GM21526 (cell line): ENCODE results near the gene DPP7.

Source experiments
- ATAC-seq: cut with Tn5 transposase; IDR thresholded peaks from one replicate; pipeline ENCODE4 v1.9.1; 2021; ENCODE audit warnings: moderate library complexity; ENCODE audit not compliant: unreplicated experiment, low FRiP score

DPP7 gene

DNA sequence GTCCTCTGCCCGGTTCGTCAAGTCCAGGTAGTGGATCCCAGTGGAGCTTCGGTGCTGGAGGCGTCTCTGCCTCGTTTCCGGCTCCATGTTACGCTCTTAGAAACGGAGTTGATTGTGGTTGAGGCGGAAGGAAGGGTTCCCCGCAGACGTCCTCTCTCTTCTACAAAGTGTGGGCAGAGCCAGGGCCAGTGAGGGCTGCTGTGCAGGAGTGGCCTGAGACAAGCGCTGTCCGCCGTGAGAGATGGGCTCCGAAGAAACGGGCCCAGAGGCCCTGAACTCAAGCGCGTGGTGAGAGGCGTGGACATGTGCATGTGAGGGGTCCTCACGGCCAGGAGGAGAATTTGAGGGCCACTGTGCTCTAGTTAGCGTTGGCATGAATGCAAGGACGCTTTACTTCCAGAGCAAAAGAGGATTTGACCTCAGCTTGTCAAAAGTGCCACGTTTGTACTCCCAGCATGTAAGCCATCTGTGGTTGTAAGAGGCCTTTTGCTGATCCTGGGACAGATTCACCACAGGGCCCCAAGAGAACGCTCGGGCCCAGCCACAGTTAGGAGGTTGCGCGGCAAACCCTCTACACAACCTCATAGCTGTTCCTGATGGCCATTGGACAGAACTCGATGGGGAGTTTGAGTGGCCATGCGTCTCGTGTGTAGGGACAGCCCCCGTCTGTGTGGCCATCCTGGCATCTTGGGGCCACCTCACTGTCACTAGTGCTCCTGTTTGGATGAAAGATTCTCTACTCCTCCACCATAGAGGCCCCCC is 17.6 kb downstream of the DPP7 start:
- ATAC-seq: no peak

DNA sequence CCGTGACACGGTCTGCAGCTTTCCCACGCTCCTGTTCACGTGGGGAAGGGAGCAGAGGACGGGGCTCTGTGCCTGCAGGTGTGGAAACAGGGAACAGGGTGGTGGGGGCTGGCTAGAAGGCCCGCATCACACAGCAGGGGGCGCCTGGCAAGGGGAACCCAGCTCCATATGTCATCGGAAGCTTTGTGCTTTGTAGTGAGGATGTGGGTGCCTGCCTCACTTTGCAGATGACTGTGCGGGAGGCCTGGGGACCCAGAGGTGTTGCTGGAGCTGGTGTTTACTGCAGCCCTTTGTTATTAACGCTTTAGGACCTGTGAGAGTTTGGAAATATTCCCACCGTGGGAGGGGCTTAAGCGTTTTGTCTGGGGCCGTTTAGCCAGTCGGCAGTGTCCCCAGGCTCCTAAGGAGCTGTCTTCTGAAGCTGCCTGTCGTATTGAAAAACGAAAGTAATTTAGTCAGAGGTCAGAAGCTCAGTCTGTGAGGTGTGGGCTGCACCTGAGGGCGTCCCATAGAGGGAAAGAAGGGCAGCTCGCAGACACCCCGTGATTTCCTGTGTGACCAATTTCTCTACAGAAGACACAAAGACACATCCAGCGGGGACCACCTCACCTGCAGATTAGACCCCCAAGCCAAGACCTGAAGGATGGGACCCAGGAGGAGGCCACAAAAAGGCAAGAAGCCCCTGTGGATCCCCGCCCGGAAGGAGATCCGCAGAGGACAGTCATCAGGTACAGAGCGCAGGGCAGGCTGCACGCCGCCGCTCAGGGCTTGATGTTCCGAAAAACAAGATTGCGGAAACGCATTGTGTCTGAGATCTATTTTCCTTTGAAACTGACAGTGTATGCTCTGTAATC is 18.6 kb downstream of the DPP7 start:
- ATAC-seq: peak; percentile 59

DNA sequence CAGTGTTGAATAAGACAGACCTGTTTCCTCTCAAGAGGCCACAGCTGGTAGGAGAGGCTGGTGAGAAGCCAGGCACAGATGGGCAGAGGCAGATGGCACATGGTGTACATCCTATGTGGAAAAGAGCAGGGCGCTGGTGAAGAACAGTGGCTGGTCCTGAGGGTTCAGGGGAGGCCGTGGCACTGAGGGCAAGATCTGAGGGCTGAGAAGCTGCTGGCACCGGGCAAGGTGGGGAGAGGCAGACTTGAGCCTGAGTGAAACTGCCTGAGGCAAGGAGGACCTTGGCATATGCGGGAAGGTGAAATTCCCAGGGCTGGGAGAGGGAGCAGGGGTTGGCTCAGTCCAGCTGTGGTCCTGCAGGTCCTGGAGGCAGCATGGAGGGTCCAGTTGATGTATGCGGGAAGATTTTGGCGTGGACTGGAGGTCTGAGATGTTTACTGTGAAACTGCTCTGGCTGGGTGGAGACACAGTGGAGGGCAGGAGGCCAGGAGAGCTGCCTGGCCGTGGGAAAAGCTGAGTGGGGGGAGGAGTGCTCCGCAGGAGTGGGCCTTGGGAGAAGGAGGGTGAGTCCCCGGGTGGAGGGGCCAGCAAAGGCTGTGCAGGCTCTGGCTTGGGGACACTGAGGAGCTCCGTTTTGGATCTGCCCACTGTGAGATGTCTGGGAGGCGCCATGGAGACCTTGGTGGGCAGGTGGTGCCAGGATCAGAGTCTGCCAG is 25.1 kb downstream of the DPP7 start:
- ATAC-seq: no peak

DNA sequence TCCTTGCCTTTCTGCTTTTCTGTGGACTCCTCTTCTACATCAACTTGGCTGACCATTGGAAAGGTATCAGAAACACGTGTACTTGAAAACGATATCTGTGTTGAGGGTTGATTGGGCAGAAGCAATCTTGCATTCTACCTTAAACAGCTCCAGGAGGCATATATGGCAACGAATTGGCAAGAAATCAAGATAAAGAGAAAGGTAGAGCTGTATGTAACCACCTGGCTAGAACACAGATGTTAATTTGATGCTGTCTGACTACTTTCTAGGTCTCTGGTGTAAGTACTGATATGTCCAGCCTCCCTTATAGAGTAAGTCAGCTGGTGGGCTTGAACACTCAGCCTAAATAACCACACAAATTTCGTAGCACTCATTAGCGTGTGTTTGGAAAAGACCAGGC is 26.4 kb downstream of the DPP7 start:
- no peak for ATAC-seq

DNA sequence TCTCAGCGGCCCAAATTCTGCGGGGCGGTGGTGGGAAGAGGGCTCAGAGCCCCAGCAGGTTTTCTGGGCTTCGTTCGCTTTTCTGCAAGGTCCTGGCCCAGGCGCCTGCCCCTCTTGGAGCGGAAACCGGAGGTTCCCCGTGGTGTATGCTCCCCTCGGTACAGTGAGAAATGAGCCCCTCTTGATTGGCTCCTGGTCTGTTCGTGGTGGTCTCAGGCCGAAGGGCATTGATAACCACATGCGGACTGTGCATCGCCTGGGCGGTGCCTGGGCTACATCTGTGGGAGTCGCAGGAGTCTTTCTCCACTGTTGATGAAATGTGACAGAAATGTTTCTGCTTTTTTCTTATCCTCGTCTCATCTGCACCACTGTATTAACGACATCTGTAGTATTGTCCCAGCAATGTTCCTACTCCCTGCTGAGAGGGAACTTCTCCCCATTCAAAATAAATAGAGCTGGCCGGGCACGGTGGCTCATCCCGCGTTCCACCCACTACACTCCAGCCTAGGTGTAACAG is 27.1 kb downstream of the DPP7 start:
- ATAC-seq: no peak

DNA sequence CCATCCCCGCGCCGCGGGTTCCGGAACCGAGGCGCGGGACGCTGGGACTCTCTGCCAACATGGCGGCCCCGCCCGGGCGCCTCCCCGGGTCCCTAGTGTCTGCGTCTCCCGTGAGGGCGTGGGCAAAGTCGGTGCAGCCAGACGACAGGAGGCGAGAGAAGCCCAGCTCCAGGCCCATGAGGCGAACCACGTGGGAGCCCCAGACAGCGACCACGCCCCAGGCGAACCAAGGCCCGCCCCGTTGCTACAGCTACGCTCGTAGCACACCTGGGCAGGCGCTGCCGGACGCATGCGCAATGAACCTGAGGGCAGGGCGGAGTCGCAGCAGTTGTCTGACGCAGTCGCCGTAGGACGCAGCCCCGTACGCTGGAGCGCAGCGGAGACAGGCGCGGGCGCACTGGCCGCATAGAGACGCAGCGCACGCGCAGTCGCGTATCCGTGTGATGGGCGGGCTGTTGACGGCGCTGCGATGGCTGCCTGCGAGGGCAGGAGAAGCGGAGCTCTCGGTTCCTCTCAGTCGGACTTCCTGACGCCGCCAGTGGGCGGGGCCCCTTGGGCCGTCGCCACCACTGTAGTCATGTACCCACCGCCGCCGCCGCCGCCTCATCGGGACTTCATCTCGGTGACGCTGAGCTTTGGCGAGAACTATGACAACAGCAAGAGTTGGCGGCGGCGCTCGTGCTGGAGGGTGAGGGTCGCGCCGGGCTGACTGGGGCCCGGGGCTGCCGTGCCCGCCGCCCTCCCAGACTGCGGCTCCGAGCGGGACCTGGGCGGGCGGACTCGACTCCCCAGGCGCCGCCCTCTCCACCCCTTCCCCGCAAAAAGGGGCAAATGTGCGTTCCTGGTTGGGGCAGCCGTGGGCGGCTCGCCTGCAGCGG is 27.8 kb downstream of the DPP7 start, which contains the start of gene MAN1B1:
Gene MAN1B1, plus strand, starts transcription at position 455 of the 878 bp plus-strand sequence. Its CDS starts 15 bp downstream, at position 470.
- peak; percentile 74 for ATAC-seq

DNA sequence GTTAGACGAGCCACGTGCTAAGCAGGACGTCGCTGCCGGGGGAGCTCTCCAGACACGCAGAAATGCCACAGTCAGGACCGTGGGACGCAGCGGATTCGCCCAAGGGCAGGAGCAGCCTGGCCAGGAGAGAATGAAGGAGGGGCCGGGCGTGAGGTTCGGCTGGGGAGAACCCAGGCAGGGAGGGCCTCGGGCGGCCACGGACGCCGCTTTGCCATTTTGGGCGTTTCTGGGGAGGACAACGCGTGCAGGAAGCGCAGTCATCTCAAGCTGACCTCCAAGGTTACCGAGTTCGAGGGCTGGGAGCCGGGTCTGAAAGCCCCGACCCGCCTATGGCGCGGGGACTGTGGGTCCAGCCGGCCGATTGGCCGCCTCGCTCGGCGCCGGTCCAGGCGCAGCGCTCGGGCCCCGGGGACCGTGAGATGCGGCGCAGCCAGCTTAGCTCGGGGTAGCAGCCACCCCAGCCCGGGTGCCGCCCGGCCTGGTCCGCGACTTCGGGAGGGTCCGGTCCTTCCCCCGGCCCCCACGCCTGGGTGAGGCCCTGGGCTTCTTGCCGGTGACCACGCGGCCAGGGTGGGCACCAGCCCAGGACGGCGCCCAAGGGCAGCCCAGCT is 28.5 kb downstream of the DPP7 start:
- ATAC-seq: peak; percentile 16

DNA sequence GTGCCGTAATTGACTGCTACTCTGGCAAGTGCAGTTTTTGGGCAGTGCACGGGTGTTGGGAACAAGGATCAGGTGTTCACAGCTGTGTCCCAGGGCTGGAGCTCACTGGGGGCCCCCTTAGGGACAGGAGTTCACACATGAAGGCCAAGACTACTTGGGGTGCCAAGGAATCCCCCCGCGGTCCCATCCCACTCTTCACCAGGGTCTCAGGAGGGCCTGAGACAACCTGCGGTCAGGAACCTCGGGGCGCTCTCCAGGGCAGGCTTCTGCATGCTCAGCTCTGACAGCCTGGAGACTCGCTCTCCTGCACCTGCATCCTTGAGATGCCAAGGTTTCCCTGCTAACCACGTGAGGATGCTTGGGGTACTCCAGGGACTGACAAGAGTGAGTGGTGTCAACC is 30.0 kb downstream of the DPP7 start:
- ATAC-seq: no peak

DNA sequence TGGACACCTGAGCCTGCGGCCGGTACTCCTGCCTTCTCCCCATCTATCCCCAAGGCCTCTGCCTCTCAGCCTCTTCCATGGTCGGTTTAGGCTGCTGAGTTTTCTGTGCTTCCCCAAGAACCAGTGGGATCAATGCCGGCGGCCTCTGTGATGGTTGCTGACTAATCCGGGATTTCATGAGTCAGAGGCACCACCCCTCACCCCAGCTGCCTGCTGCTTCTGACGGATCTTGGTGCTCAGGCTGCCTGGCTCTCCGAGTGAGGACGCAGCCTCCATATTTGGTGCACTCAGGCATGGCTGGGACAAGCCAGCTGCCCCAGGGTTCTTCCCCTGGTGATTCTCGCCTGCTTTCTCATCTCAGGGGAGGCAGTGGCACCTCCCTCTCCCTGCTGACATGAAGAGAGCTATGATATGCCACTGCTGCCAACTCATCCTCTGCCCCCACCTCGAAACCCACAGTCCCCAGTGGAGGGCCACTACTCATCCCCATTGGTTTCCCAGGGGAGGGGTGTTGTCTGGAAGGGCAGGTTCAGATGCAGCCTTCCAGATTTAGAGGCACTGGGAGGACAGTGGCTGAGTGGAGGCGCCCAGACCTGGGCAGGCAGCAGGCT is 31.0 kb downstream of the DPP7 start:
- no peak for ATAC-seq

DNA sequence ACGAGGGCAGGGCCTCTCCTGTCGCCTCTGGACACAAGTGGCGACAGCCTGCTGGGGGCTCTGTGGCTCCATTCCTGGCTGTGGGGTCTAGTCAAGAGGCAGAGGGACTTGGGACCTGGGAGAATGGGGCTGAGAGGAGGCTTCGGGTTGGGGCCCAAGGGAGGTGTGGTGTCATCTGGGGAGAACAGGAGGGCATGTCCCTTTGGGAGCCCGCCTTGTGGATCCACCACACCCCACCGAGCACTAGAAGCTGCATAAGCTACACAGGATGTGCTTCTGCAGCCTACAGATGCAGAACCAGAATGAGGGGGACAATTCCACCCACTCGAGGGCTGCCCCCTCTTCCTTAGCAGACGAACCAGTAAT is 31.6 kb downstream of the DPP7 start:
- no peak for ATAC-seq

DNA sequence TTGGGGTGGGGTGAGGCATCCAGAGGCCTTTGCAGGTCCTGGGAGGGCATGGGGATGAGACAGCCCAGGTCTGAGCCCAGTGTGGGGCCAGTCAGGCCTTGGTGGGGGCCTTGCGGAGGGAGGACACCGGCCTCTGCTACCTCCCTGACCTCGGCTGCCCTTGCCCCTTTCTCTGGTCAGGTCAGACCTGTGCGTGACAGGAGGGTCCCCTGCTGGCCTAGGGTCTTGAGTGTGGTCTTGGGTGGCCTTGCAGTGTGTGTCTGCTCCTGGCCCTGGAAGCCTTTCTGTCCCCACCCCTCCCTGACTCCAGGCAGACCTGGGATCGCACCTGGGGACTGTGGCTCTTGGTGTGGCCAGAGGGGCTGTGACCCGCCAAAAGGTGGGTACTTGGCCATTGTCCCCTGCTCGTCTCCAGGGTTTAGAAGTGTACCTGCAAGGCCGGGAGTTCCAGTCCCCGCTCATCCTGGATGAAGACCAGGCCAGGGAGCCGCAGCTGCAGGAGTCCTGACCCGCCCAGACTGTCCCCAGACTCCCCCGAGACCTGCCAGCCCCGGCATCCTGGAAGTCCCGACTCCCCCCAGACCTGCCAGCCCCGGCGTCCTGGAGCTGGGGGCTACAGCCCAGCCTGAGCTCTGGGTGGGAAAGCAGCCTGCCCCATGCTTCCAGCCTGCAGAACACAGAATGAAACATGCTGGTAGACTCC is 32.2 kb downstream of the DPP7 start:
- no peak for ATAC-seq

DNA sequence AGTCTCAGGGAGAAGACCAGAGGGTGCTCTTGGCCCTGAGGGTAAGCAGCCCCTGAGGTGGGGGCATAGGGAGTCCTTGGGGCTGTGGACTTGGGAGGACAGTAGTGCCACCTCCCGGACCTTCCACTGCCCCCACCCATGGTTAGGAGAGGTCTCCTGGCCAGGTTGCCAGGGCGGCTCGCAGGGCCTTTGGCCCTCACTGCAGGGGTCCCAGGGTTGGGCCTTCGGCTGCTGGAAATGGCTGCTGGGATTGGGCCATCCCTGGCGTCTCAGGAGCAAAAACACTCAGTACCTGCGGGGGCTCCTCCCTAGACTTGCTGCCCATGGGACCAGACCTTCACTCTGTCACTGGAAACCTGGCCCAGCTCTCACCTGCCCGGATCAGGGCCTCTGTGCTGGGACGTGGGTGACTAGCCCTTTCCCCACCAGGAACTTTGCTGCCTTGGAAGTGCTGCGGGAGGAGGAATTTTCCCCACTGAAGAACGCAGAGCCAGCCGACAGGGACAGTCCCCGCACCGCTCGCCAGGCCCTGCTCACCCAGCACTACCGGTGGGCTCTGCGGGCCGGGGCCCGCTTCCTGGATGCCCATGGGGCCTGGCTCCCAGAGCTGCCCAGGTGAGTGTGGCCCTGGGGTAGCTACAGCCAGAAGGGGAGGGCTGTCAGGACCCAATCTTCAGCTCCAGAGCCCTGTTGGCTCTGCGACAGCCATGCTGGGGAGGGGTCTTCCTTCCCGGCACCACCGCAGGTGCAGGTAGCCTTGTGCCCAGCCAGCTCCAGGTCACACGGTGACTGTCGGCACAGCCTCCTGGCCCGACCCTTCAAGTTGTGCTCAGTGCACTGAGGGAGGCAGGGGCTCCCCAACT is 34.0 kb downstream of the DPP7 start:
- no peak for ATAC-seq

DNA sequence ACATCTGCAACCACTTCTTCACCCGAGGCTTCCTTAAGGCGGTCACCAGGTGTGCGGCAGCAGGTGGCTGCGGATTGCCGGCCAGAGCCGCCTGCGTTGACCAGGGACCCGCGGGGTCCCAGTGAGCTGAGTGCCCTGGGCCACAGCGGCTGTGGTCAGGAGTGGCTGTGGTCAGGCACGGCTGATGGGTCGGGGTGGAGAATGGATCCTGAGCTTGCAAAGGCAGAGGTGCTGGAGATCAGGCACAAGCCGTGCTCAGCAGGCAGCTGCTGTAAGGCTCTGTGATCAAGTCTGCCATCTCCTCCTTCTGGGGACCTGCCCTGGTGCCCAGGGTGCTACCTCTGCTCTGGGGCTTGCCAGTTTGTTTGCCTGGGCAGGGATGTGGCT is 35.1 kb downstream of the DPP7 start:
- ATAC-seq: no peak

DNA sequence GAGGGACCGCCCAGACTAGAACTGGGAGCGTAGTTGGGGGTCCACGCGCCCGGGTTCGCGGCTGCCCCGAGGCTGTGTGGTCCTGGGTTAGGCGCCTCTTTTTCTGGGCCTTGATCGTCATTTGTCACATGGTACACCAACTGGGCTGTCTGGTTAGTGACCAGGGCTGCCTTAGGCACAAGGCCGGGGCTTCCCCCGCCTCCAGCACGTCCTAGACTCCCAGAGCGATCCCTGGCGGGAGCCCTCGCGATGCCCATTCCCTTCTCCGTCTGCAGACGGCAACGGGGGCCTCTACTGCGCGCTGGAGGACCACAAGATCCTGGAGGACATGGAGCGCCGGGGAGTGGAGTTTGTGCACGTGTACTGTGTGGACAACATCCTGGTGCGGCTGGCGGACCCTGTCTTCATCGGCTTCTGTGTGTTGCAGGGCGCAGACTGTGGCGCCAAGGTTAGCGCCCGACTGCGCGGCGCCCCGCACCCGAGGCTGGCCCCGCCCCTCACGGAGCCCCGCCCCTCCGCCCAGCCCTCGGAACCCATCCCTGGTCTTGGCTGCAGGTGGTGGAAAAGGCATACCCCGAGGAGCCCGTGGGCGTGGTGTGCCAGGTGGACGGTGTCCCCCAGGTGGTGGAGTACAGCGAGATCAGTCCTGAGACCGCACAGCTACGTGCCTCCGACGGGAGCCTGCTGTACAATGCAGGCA is 35.7 kb downstream of the DPP7 start:
- no peak for ATAC-seq

DNA sequence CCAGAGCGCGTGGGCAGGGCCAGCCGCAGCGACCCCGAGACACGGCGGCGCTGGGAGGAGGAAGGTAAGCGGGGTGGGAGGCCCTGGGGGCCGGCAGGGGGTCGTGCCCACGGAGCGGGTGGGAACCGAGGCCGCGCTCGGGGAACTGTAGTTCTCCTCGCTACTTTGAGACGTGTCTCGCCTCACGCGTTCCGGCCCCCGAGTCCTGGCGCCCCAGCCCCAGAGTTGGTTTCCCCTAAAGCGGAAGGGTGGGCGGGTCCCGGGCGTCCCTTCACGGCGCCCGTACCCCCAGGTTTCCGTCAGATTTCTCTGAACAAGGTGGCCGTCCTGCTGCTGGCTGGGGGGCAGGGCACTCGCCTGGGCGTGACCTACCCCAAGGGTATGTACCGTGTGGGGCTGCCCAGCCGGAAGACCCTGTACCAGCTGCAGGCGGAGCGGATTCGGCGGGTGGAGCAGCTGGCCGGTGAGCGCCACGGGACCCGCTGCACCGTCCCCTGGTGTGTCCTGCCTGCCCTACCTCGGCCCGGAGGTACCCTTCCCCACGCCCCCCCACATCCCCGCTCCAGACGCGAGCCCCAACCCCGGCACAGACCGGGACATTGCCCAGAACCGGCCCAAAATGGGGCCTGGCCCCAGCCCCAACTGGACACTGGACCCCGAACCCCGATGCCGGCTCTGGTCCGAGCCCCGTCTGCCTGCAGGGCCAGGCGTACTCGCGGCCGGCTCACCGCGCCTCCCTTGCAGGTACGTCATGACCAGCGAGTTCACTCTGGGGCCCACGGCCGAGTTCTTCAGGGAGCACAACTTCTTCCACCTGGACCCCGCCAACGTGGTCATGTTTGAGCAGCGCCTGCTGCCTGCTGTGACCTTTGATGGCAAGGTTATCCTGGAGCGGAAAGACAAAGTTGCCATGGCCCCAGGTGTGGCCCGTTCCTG is 36.5 kb downstream of the DPP7 start:
- no peak for ATAC-seq
